Activated CD4-positive, alpha-beta T cell treated with anti-CD3 and anti-CD28 coated beads for 24 hours (primary cell): ENCODE measurements around the gene LSP1.

Source experiments
- DNase-seq, 2 donors: peaks; one replicate each; pipeline ENCODE4 v3.0.0-alpha.2; 2020; ENCODE audit warnings: low read depth in 2 of 2

The LSP1 gene

DNA sequence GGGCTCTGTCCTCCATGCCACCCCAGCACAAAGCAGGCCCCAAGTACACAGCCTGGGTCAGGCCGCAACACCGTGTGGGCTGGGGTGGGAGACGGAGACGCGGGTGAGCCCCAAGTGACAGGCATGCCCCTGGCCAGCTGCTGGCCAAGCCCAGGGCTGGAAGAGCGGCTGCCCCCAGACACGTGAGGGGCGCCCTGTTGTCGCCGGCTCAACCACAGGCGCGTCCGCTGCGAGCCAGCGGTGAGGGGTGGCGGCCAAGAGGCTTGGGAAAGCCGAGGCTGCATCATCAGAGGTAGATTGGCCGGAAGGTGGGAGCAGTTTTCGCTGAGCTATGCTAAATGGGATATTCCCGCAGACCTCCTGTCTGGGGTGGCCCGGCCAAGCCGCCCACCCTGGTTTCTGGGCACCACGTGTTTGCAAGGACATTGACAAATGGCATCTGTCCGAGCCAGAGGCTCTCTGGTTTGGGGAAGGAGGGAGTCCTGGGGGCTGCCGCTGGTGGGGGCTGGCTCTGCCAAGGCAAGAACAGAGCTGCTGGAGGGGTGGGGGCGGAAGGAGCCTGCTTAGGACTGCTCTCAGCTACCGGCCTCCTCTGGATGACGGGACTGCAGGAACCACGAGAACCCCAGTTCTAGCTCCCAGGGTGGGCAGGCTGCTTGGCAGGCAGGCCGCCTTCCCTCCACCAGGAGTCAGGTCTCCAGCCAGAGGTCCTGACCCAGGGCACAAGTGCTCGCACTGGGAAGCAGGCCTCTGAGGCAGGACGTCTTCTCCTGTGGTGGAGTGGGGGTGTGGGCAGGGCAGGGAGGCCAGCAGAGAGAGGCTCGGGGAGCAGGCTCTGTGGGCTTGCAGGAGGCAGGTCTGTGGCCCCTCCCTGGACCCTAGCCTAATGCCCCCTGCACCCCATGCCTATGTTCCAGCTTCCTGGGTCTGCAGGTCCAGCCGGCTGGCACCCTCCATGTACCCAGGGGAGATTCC lies 38.3 kb downstream of the LSP1 start:
- DNase-seq = no peak

GRCh38 chr11:1891831-1892115 lies 38.9 kb downstream of the LSP1 start, which contains the start of gene PRR33:
PRR33 (minus strand) TSS chr11:1891895; CDS start chr11:1890584, 1,311 bp downstream.
- DNase-seq = no peak

DNA sequence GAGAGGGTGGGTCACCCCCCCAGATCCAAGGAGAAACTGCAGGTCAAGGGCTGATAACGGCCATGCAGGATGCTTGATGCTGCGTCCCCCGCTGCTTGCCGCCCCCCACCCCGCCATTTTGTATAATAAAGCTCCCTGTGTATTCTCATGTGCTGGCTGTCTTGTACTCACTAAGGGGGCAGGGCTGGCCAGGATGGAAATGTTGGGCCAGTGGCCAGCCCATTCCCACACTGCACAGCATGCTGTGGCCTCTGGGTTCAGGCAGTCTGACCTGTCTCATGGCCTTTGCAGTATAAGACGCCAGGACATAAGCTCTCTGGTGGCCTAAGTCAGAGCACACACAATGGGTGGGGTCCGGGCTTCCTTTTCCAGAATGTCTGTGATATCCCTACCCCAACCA lies 39.2 kb downstream of the LSP1 start:
- no peak for DNase-seq

DNA sequence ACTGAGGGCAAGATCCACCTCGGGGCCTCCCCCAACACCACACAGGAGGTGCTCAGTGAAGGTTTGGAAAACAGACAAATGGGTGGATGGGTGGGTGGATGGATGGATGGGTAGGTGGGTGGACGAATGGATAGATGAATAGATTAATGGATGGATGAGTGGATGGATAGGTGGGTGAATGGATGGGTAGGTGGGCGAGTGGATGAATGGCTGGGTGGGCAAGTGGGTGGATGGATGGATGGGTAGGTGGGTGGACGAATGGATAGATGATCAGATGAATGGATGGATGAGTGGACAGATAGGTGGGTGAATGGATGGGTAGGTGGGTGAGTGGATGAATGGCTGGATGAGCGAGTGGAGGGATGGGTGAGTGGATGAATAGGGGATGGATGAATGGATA lies 39.7 kb downstream of the LSP1 start:
- no peak for DNase-seq

GRCh38 chr11:1893581-1894359 lies 40.9 kb downstream of the LSP1 start:
- DNase-seq = no peak

DNA sequence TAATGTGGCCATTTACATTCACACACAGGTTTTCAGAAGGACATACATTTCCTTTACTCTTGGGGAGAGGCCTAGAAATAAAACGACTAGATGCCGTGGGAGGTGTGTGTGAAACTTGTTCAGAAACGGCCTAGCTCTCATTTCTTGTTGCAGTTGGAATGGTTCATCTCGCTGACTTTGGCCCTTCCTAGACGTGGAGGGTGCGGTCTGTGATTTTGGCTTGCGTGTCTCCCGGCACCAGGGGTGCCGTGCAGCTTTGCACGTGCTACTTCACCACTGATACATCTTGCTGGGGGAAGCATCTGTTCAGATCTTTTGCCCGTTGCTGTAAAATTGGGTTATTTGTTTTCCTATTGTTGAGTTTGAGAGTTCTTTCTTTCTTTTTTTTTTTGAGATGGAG lies 41.9 kb downstream of the LSP1 start:
- no peak for DNase-seq

GRCh38 chr11:1896468-1896867 lies 43.6 kb downstream of the LSP1 start:
- no peak for DNase-seq

DNA sequence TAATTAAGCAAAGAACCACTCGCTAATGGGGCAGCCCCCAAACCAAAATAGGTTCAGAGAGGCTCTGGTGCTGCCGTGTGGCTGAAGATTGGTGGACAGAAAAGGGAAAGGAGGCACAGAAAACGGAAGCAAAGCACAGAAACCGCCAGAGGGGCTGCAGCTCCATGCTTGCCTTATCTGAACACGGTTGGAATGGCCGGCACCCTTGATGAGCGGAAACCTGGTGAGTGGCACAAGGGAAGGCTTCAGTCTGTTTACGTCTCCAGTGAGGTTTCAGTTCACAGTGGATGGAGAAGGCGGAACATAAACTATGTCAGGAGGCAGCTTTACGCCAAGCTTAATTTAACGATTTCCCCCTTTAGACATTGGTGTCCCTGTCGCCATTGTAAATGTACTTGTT lies 44.0 kb downstream of the LSP1 start:
- DNase-seq = no peak

GRCh38 chr11:1899090-1899489 lies 46.2 kb downstream of the LSP1 start:
- no peak for DNase-seq

DNA sequence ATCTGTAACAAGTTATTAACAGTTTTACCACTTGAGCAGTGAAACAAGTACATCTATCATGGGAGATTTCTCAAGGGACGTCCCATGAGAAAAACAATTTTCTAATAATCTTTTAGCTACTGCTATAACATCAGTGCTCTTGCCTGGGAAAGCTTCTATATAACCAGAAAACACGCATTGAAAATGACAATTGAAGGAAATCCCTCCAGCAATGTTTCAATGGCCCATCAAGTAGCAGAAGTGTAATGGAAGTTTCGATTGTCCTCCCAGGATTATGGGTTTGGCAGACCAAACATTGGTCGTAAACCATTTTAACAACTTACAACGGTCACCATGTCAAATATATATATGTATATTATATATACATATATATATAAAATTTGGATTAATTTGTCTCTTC lies 46.8 kb downstream of the LSP1 start:
- no peak for DNase-seq

GRCh38 chr11:1906181-1906580 lies 53.3 kb downstream of the LSP1 start:
- DNase-seq = no peak

DNA sequence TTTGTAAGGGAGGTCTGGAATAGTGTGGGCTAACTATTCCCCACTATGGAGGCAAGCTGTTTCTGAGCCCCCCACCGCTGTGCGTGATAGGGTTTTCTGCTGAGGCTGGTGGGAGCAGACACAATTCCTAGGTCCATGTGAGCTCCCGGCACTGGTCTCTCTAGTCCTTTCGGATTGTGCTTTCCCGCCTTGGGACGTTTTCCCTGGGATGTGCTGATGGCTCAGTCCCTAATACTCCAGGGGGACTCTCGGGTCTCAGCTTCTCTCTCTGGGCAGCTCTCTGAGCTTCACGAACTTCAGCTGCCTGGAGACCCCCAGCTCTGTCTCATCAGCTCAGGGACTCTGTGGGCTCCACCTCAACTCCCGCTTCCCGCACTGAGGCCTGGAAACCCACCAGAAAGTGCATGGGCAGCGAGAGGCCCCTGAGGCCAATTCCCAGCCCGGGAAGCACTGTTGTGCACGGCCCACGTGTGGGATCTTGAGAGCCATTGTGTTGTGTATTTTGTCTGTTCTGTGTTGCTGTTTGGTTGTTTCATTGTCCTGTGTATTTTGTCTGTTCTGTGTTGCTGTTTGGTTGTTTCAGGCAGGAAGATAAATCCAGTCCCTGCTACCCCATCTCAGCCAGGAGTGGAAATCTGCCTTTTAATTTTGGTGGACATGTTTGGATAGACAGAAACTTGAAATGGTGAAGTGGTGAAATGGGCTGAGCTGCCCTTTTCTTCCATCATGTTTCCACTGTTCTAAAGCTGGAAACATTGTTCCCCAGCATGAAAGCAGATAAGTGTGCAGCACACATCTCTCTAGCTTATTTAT lies 53.9 kb downstream of the LSP1 start:
- DNase-seq = no peak

DNA sequence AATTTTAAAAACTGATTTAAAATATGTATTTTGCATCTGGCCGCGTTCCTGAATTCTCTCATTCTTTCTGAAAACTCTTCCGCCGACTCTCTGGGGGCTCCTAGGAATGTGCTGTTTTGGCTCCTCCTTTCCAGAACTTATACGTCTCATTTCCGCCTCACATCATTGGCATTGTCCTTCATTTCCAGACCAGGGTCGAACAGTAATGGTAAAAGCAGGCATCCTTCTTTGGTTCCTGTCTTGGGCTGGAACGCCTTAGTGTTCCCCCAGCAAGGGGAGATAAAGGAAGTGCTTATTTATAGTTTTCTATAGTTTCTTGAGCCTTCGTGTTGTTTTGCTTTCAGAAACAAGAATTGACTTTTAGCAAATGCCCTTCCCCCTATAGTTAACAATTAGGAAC lies 55.7 kb downstream of the LSP1 start:
- no peak for DNase-seq

- no peak for DNase-seq
Observed at GRCh38 chr11:1909524-1909923, 56.6 kb downstream of the LSP1 start.

GRCh38 chr11:1912289-1912878 lies 59.5 kb downstream of the LSP1 start:
- DNase-seq = no peak

GRCh38 chr11:1913271-1914060 lies 60.6 kb downstream of the LSP1 start:
- DNase-seq = no peak

DNA sequence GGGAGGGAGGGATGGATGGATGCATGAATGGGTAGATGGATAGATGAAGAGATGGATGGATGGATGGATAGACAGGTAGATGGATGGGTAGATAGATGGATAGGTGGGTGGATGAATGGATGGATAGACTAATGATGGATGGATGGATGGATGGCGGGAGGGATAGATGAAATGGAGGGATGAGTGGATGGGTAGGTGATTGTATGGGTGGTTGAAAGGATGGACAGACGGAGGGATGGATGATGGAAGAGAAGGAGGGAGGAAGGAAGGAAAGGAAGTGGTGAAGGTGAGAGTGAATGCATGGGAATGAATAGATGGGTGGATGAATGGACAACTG lies 62.9 kb downstream of the LSP1 start:
- no peak for DNase-seq

GRCh38 chr11:1916132-1916985 lies 63.5 kb downstream of the LSP1 start:
- DNase-seq = no peak

DNA sequence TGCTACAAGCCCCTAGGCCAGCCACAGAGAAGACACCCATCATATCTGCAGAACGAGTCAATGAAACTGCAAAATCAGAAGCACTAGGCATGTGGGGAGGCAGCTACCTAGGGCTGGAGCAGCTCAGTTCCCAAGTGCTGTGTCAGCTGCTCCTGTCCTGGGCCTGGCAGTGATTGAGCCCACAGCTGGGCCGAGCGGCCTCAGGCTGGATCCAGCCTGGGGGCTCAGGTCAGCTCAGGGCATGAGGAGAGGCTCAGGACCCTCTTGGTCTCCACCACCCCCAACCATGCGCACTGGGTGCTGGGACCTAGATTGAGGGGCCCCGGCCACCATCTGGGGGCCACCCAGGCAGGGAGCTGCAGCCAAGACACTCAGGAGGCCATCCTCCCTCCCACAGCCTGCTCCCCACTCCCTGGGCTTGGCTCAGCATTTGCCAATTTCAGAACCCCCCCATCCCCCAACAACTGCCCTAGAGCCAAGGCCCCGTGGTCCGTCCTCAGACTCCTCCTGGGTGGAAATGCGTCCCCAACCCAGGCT lies 64.2 kb downstream of the LSP1 start:
- DNase-seq = no peak
